HL-60 (cell line): ENCODE results near the gene CLEC11A.
"Not testable (repeated sequence)": the region's sequence is repeated elsewhere in the genome, so short reads cannot be mapped to it uniquely, and the experiment has no call there.

ENCODE experiments used
- DNase-seq, 2 experiments: peaks; one replicate each; pipeline ENCODE4 v3.0.0-alpha.2; 2010 to 2020; ENCODE audit warnings: low read depth in 1 of 2, low spot score in 1 of 2
- H3K27ac ChIP-seq: fragments of 250-450 bp; sonication (Bioruptor Pico); replicated peaks from 2 replicates; pipeline ENCODE4 v1.5.1; 2020; ENCODE audit warnings: mild to moderate bottlenecking, moderate library complexity
- H3K27me3 ChIP-seq: fragments of 250-450 bp; sonication (Bioruptor Pico); 2 replicates; pipeline ENCODE4 v1.5.1; 2021; ENCODE audit warnings: mild to moderate bottlenecking, moderate library complexity; ENCODE audit not compliant: insufficient read depth, poor library complexity, severe bottlenecking
- H3K4me3 ChIP-seq: replicated peaks from 2 replicates; pipeline ENCODE4 v1.5.1; 2011; ENCODE audit warnings: mild to moderate bottlenecking, control low read depth, low read length; ENCODE audit not compliant: insufficient read depth
- CTCF ChIP-seq: IDR thresholded peaks from one replicate; pipeline ENCODE4 v1.5.1; 2011; ENCODE audit warnings: low read length, control low read depth, inconsistent platforms; ENCODE audit not compliant: insufficient read depth
- GABPA ChIP-seq: IDR thresholded peaks from 2 replicates; pipeline ENCODE4 v1.6.1; 2012; ENCODE audit warnings: low read depth
- POLR2AphosphoS5 ChIP-seq: IDR thresholded peaks from 2 replicates; pipeline ENCODE4 v1.6.1; 2012; ENCODE audit warnings: low read depth
- REST ChIP-seq: IDR thresholded peaks from 2 replicates; pipeline ENCODE4 v1.6.1; 2012; ENCODE audit warnings: low read depth; ENCODE audit not compliant: insufficient replicate concordance
- SPI1 ChIP-seq: IDR thresholded peaks from 2 replicates; pipeline ENCODE4 v1.6.1; 2012; ENCODE audit warnings: low read depth, mild to moderate bottlenecking, borderline replicate concordance

Gene CLEC11A

GRCh38 chr19:50759886-50760285 lies 36.7 kb downstream of the CLEC11A start:
- Histone ChIP-seq H3K4me3 (no peak overlapping the region), H3K27me3 (no peaks in the 10 kb centered on the region), H3K27ac (no peak overlapping the region)
- no peak for DNase-seq
- no peak for TF ChIP-seq GABPA
- TF ChIP-seq SPI1, result no peak
- no peak for TF ChIP-seq CTCF
- TF ChIP-seq REST, result no peak

- H3K27me3 ChIP-seq, H3K27ac ChIP-seq, H3K4me3 ChIP-seq, DNase-seq: not testable (repeated sequence)
Measured at GRCh38 chr19:50761501-50761900, 38.3 kb downstream of the CLEC11A start.

- DNase-seq, H3K4me3 ChIP-seq, H3K27me3 ChIP-seq, H3K27ac ChIP-seq: not testable (repeated sequence)
Measured at GRCh38 chr19:50763521-50763920, 40.4 kb downstream of the CLEC11A start.

GRCh38 chr19:50764409-50764808 lies 41.2 kb downstream of the CLEC11A start:
- Histone ChIP-seq H3K27me3 (no peaks in the 10 kb centered on the region), H3K4me3 (no peak overlapping the region), H3K27ac (no peak overlapping the region)
- no peak for DNase-seq
- no peak for TF ChIP-seq GABPA
- TF ChIP-seq REST, result no peak
- no peak for TF ChIP-seq POLR2AphosphoS5
- TF ChIP-seq SPI1, result no peak
- no peak for TF ChIP-seq CTCF

GRCh38 chr19:50766746-50767145 lies 43.6 kb downstream of the CLEC11A start:
- not testable (repeated sequence) for H3K27ac ChIP-seq, DNase-seq, H3K27me3 ChIP-seq, H3K4me3 ChIP-seq

- DNase-seq, result not testable (repeated sequence)
Measured at GRCh38 chr19:50767263-50767662, 44.1 kb downstream of the CLEC11A start.

More at GRCh38 chr19:50767263-50767662, 44.1 kb downstream of the CLEC11A start:
- H3K4me3 ChIP-seq, H3K27ac ChIP-seq, H3K27me3 ChIP-seq: not testable (repeated sequence)
